Measurements from ENCODE around the gene POLE3.
"Not testable (repeated sequence)": the region's sequence is repeated elsewhere in the genome, so short reads cannot be mapped to it uniquely, and the experiment has no call there.

The POLE3 gene

DNA sequence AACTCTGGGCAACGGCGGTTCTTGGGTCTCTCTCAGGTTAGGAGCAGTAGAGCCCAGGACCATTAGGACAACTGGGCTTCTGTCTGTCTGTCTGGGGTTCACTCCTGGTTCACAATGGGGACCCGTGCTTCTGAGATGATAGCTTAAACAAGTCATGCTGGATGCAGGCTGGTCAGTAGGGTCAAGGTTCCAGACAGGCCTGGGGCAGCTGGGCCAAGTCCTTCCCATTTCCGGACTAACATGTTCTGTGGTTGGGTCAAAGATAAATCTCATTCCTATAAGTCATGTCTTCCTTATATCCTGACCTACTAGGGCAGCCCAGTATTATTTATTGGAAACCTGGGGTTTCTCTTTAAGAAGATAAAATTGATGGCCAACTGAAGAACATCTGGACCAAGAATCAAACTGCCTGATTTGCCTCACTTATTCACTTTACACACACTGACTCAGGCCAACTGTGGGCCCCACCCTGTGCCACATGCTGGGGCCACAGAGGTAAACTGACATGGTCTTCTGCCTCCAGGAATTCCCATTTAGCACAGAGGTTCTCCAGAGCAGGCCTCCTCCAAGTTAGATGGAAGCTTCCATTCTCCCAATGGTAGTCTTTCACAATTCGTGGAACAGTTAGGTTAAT, 42.0 kb downstream of the POLE3 start:
- no peaks in the 10 kb centered on the region for H3K27me3 ChIP-seq (replicated peaks; ENCODE audit: insufficient read depth, low read length)
- H3K4me3 ChIP-seq (ENCODE audit: low read length), result no peak overlapping the region
- no peak overlapping the region for H3K4me2 ChIP-seq (ENCODE audit: low read depth, low read length)
- H3F3A ChIP-seq (ENCODE audit: insufficient read depth, low read length), result peaks cover 9% of the 10 kb centered on the region; the same call in 1 of the 2 replicates
- no peaks in the 10 kb centered on the region for H4K20me1 ChIP-seq (ENCODE audit: insufficient read depth, low read length)
- peaks cover 11% of the 10 kb centered on the region for H3K4me1 ChIP-seq (ENCODE audit: low read length)
- DNase-seq, result no peak
- no peaks in the 10 kb centered on the region for H3K9me2 ChIP-seq (replicated peaks; ENCODE audit: insufficient read depth, low read length)
- no peak overlapping the region for H2AFZ ChIP-seq (ENCODE audit: low read length)
- no peak overlapping the region for H3K9ac ChIP-seq (ENCODE audit: low read length)
- H3K79me2 ChIP-seq (ENCODE audit: low read length), result 0 out of 2 replicates have a peak, but pooled peaks cover under 1% of the 10 kb centered on the region
- H3K36me3 ChIP-seq (replicated peaks; ENCODE audit: insufficient read depth, low read length), result no peaks in the 10 kb centered on the region
- no peaks in the 10 kb centered on the region for H3K9me3 ChIP-seq (replicated peaks; ENCODE audit: insufficient read depth, low read length)
- TF ChIP-seq EZH2phosphoT487 (IDR thresholded peaks at IDR 0.05; ENCODE audit: low read length), result no peak
- no peak for TF ChIP-seq EZH2 (optimal IDR thresholded peaks at IDR 0.05; ENCODE audit: low read depth, low read length)
- TF ChIP-seq, protein P1, sequence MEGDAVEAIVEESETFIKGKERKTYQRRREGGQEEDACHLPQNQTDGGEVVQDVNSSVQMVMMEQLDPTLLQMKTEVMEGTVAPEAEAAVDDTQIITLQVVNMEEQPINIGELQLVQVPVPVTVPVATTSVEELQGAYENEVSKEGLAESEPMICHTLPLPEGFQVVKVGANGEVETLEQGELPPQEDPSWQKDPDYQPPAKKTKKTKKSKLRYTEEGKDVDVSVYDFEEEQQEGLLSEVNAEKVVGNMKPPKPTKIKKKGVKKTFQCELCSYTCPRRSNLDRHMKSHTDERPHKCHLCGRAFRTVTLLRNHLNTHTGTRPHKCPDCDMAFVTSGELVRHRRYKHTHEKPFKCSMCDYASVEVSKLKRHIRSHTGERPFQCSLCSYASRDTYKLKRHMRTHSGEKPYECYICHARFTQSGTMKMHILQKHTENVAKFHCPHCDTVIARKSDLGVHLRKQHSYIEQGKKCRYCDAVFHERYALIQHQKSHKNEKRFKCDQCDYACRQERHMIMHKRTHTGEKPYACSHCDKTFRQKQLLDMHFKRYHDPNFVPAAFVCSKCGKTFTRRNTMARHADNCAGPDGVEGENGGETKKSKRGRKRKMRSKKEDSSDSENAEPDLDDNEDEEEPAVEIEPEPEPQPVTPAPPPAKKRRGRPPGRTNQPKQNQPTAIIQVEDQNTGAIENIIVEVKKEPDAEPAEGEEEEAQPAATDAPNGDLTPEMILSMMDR (IDR thresholded peaks at IDR 0.05; ENCODE audit: low read length), result no peak
- no peak overlapping the region for H3K27ac ChIP-seq (ENCODE audit: low read length)

DNA sequence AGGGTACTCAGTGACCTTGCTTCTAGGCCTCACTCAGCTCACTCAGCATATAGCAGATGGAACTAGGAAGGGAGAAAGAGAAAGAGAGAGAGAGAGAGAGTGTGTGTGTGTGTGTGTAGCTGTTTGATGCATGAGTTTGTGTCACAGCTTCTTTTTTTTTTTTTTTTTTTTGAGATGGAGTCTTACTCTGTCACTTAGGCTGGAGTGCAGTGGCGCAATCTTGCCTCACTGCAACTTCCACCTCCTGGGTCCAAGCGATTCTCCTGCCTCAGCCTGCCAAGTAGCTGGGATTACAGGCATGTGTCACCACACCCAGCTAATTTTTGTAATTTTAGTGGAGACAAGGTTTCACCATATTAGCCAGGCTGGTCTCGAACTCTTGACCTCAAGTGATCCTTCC, 44.8 kb downstream of the POLE3 start:
- not testable (repeated sequence) for H3F3A ChIP-seq (ENCODE audit: insufficient read depth, low read length); H2AFZ ChIP-seq (ENCODE audit: low read length); H4K20me1 ChIP-seq (ENCODE audit: insufficient read depth, low read length); H3K9me2 ChIP-seq (replicated peaks; ENCODE audit: insufficient read depth, low read length); H3K79me2 ChIP-seq (ENCODE audit: low read length); H3K27me3 ChIP-seq (replicated peaks; ENCODE audit: insufficient read depth, low read length); H3K9me3 ChIP-seq (replicated peaks; ENCODE audit: insufficient read depth, low read length); H3K4me1 ChIP-seq (ENCODE audit: low read length); H3K9ac ChIP-seq (ENCODE audit: low read length); H3K27ac ChIP-seq (ENCODE audit: low read length); DNase-seq; H3K4me3 ChIP-seq (ENCODE audit: low read length); H3K4me2 ChIP-seq (ENCODE audit: low read depth, low read length); H3K36me3 ChIP-seq (replicated peaks; ENCODE audit: insufficient read depth, low read length)

DNA sequence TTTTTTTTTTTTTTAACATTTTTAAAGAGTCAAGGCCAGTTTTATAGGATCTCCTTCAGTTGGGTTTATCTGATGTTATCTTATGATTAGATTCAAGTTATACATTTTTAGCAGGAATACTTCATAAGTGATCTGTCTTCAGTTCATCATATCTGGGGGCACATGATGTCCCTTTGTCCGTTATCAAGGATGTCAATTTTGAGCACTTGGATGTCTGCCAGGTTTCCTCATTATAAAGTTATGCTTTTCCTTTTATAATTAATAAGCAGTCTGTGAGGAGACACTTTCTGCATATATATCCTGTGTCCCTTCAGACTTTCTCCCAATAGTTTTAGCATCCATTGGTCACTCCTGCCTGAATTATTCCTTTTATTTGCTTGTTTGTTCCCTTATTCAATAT, 45.5 kb downstream of the POLE3 start:
- Histone ChIP-seq H3K9me2 (replicated peaks; ENCODE audit: insufficient read depth, low read length) (no peaks in the 10 kb centered on the region), H3K36me3 (replicated peaks; ENCODE audit: insufficient read depth, low read length) (no peaks in the 10 kb centered on the region), H3K4me1 (ENCODE audit: low read length) (no peaks in the 10 kb centered on the region), H3K79me2 (ENCODE audit: low read length) (no peaks in the 10 kb centered on the region), H3K4me2 (ENCODE audit: low read depth, low read length) (no peak overlapping the region), H3K4me3 (ENCODE audit: low read length) (no peak overlapping the region), H4K20me1 (ENCODE audit: insufficient read depth, low read length) (no peaks in the 10 kb centered on the region), H3K9ac (ENCODE audit: low read length) (no peak overlapping the region), H3K27me3 (replicated peaks; ENCODE audit: insufficient read depth, low read length) (no peaks in the 10 kb centered on the region), H3K27ac (ENCODE audit: low read length) (no peak overlapping the region), H3F3A (ENCODE audit: insufficient read depth, low read length) (no peaks in the 10 kb centered on the region), H3K9me3 (replicated peaks; ENCODE audit: insufficient read depth, low read length) (no peaks in the 10 kb centered on the region), H2AFZ (ENCODE audit: low read length) (no peak overlapping the region)
- TF ChIP-seq EZH2phosphoT487 (IDR thresholded peaks at IDR 0.05; ENCODE audit: low read length), result no peak
- TF ChIP-seq EZH2 (optimal IDR thresholded peaks at IDR 0.05; ENCODE audit: low read depth, low read length), result no peak
- TF ChIP-seq, protein P1 (IDR thresholded peaks at IDR 0.05; ENCODE audit: low read length), result no peak
- no peak for DNase-seq

DNA sequence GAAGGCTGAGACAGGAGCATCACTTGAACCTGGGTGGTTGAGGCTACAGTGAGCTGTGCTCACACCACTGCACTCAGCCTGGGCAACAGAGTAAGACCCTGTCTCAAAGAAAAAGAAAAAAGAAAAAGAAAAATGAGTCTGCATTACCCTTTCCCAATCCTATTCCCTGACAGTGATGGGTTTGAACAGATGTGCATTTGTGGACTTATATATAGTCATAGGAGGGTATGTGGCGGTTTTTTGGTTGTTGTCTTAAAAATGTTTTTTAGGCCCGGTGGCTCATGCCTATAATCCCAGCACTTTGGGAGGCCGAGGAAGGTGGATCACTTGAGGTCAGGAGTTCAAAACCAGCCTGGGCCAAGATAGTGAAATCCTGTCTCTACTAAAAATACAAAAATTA, 47.1 kb downstream of the POLE3 start:
- no peaks in the 10 kb centered on the region for H3K27me3 ChIP-seq (replicated peaks; ENCODE audit: insufficient read depth, low read length)
- peaks cover 7% of the 10 kb centered on the region for H3K79me2 ChIP-seq (ENCODE audit: low read length)
- H3F3A ChIP-seq (ENCODE audit: insufficient read depth, low read length), result no peaks in the 10 kb centered on the region
- H3K9ac ChIP-seq (ENCODE audit: low read length), result no peak overlapping the region
- no peaks in the 10 kb centered on the region for H4K20me1 ChIP-seq (ENCODE audit: insufficient read depth, low read length)
- no peaks in the 10 kb centered on the region for H3K9me3 ChIP-seq (replicated peaks; ENCODE audit: insufficient read depth, low read length)
- no peak for DNase-seq
- H3K4me1 ChIP-seq (ENCODE audit: low read length), result no peaks in the 10 kb centered on the region
- H3K4me2 ChIP-seq (ENCODE audit: low read depth, low read length), result no peak overlapping the region
- TF ChIP-seq EZH2phosphoT487 (IDR thresholded peaks at IDR 0.05; ENCODE audit: low read length) (no peak), EZH2 (optimal IDR thresholded peaks at IDR 0.05; ENCODE audit: low read depth, low read length) (no peak)
- TF ChIP-seq, protein P1 (IDR thresholded peaks at IDR 0.05; ENCODE audit: low read length), result no peak
- no peaks in the 10 kb centered on the region for H3K36me3 ChIP-seq (replicated peaks; ENCODE audit: insufficient read depth, low read length)
- H3K27ac ChIP-seq (ENCODE audit: low read length), result no peak overlapping the region
- H2AFZ ChIP-seq (ENCODE audit: low read length), result no peak overlapping the region
- no peak overlapping the region for H3K4me3 ChIP-seq (ENCODE audit: low read length)
- H3K9me2 ChIP-seq (replicated peaks; ENCODE audit: insufficient read depth, low read length), result no peaks in the 10 kb centered on the region

Data from MM.1S (cell line).